Measurements from ENCODE around the gene KLRC2. TPM values are rescaled to one million over a fixed set of nuclear protein-coding genes. Genes with fewer than 3 reads are reported as not detected.
"Not testable (repeated sequence)": the region's sequence is repeated elsewhere in the genome, so short reads cannot be mapped to it uniquely, and the experiment has no call there.

KLRC2 gene
- total RNA-seq, 1 donor from 2014 or later: 1.5 TPM

- H3K27ac ChIP-seq; H3K9me3 ChIP-seq; intact Hi-C loops (cut with DNase I); H3K4me1 ChIP-seq; H3K36me3 ChIP-seq; DNase-seq (ENCODE audit: extremely low spot score in 2 of 2); H3K4me3 ChIP-seq; H3K27me3 ChIP-seq: not testable (repeated sequence)
These were observed 9.9 kb downstream of the KLRC2 start for GRCh38 chr12:10425938-10426337.

GRCh38 chr12:10424260-10424899 lies 11.4 kb downstream of the KLRC2 start:
- H3K36me3 ChIP-seq; H3K9me3 ChIP-seq; DNase-seq (ENCODE audit: extremely low spot score in 2 of 2); H3K4me1 ChIP-seq; H3K27ac ChIP-seq; H3K27me3 ChIP-seq; intact Hi-C loops (cut with DNase I); H3K4me3 ChIP-seq: not testable (repeated sequence)

- DNase-seq (ENCODE audit: extremely low spot score in 2 of 2); H3K27me3 ChIP-seq; H3K4me1 ChIP-seq; intact Hi-C loops (cut with DNase I); H3K9me3 ChIP-seq; H3K36me3 ChIP-seq; H3K4me3 ChIP-seq; H3K27ac ChIP-seq: not testable (repeated sequence)
These were observed 13.7 kb downstream of the KLRC2 start for GRCh38 chr12:10422159-10422558.

GRCh38 chr12:10420334-10420733 lies 15.5 kb downstream of the KLRC2 start, which contains the start of gene KLRC3:
Gene KLRC3 (minus strand): TSS chr12:10420595. CDS start chr12:10420550, 45 bp downstream.
- intact Hi-C loops (cut with DNase I): not testable (repeated sequence)

GRCh38 chr12:10409392-10409791 lies 26.4 kb downstream of the KLRC2 start, which contains the start of gene KLRC4:
Gene KLRC4 (minus strand): TSS chr12:10409757. CDS start chr12:10409575, 182 bp downstream.
- no peaks in the 10 kb centered on the region for H3K9me3 ChIP-seq
- no peak for DNase-seq (ENCODE audit: extremely low spot score in 2 of 2)
- no peak within 1 kb of the TSS for H3K4me3 ChIP-seq
- TF ChIP-seq POLR2AphosphoS5 (IDR thresholded peaks at IDR 0.05; ENCODE audit: insufficient read depth in 1 of 2, low read depth in 1 of 2): no peak
- TF ChIP-seq CTCF (IDR thresholded peaks at IDR 0.05): no peak
- TF ChIP-seq POLR2A (IDR thresholded peaks at IDR 0.05): no peak
- no peak within 1 kb of the TSS for H3K27ac ChIP-seq
- intact Hi-C loops (cut with DNase I): no loop called here
- H3K4me1 ChIP-seq: no peaks in the 10 kb centered on the region
- H3K36me3 ChIP-seq: no peaks in the 10 kb centered on the region
- no peaks in the 10 kb centered on the region for H3K27me3 ChIP-seq

More at GRCh38 chr12:10420334-10420733, 15.5 kb downstream of the KLRC2 start, which contains the start of gene KLRC3:
- not testable (repeated sequence) for H3K9me3 ChIP-seq; H3K4me3 ChIP-seq; DNase-seq (ENCODE audit: extremely low spot score in 2 of 2); H3K27me3 ChIP-seq; H3K36me3 ChIP-seq; H3K4me1 ChIP-seq; H3K27ac ChIP-seq

- Histone ChIP-seq H3K4me1 (no peaks in the 10 kb centered on the region), H3K4me3 (no peak overlapping the region), H3K27ac (no peak overlapping the region), H3K27me3 (no peaks in the 10 kb centered on the region), H3K9me3 (no peaks in the 10 kb centered on the region), H3K36me3 (no peaks in the 10 kb centered on the region)
- TF ChIP-seq POLR2A (IDR thresholded peaks at IDR 0.05) (no peak), POLR2AphosphoS5 (IDR thresholded peaks at IDR 0.05; ENCODE audit: insufficient read depth in 1 of 2, low read depth in 1 of 2) (no peak), CTCF (IDR thresholded peaks at IDR 0.05) (no peak)
- intact Hi-C loops (cut with DNase I): no loop called here
- DNase-seq (ENCODE audit: extremely low spot score in 2 of 2): no peak
These were observed 27.0 kb downstream of the KLRC2 start for GRCh38 chr12:10408842-10409241.

GRCh38 chr12:10406725-10407124 lies 29.1 kb downstream of the KLRC2 start:
- no peak for DNase-seq (ENCODE audit: extremely low spot score in 2 of 2)
- Histone ChIP-seq H3K27me3 (no peaks in the 10 kb centered on the region), H3K36me3 (no peaks in the 10 kb centered on the region), H3K27ac (no peak overlapping the region), H3K4me3 (no peak overlapping the region), H3K4me1 (no peaks in the 10 kb centered on the region), H3K9me3 (no peaks in the 10 kb centered on the region)
- TF ChIP-seq CTCF (IDR thresholded peaks at IDR 0.05): no peak
- no peak for TF ChIP-seq POLR2A (IDR thresholded peaks at IDR 0.05)
- TF ChIP-seq POLR2AphosphoS5 (IDR thresholded peaks at IDR 0.05; ENCODE audit: insufficient read depth in 1 of 2, low read depth in 1 of 2): no peak
- intact Hi-C loops (cut with DNase I): no loop called here

Data from vagina (tissue), 2 donors.